ENCODE measurements around the gene TRIM17.

DNA sequence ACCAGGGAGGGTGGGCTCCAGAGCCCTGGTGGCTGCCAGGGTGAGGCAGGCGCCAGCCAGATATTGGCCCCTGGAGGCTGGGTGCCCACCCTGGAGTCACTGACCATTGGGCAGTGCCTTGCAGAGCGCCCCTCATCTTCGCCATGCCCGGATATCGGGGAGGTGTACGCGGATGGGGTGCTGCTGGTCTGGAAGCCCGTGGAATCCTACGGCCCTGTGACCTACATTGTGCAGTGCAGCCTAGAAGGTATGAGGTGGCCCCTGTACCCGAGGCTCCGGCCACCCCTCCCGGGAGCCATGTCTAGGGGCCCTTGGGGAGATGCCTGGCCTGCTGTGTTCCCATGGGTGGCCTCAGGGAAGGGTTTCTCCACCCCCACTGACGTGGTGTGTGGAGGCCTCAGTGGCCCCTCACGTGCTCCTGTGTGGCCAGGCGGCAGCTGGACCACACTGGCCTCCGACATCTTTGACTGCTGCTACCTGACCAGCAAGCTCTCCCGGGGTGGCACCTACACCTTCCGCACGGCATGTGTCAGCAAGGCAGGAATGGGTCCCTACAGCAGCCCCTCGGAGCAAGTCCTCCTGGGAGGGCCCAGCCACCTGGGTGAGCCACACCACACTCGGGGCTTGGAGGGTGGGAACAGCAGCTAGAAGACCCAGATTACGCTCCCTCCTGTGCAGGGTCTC, 40.9 kb downstream of the TRIM17 start:
- no peak for TF ChIP-seq ZNF274 (IDR thresholded peaks at IDR 0.05; ENCODE audit: low read depth, low read length)
- no peak for TF ChIP-seq SUZ12 (IDR thresholded peaks at IDR 0.05; ENCODE audit: extremely low read depth, insufficient read depth, insufficient read length)
